ENCODE data around the gene MYO1B. TPM values are rescaled to one million over a fixed set of nuclear protein-coding genes. Genes with fewer than 3 reads are reported as not detected.

Gene MYO1B
- total RNA-seq, 3 donors from 2014 or later = 35.1 to 64.8 (median 54.6) TPM

DNA sequence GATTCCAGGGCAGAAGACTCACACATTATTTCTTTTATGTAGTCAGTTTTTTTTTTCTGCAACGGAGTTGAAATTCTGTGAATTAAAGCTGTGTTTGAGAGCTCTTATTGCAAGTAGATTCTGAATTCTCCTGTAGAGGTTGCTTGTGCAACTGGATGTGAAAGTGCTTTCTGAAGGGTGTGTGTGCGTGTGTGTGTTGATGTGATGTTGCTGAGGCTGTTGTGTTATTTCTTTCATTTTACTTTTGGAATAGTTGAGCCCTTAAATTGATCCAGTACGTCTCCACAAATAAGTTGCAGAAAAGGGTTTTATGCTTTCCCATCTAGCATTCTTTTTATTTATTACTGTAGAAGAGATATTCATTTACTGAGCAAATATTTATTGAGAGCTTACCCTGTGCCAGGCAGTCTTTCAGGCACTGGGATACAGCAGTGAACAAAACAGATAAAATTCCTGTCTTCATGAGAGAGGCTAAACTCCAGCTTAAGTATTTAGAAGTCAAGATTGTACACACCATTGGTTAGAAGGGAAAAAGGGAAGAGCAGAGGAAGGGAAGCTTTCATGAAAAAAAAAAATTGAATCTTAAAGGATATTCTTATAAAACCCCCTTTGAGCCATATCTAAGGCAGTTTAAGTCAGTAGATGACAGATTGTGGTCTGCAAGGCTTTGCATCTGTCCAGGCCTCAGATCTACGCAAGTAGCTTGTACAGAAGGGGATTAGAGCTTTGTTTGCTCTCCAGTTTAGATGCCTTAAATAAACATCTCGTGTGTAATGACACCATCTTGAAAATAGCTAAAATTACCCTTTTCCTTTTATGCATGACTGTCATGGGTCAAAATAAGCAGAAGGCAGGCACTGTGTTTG lies 58.2 kb downstream of the MYO1B start:
- DNase-seq (no peak), ATAC-seq (no peak)
- H3K36me3 ChIP-seq (ENCODE audit: low read depth) = no peaks in the 10 kb centered on the region
- no peak overlapping the region for H3K4me3 ChIP-seq
- peaks cover 14% of the 10 kb centered on the region for H3K4me1 ChIP-seq (ENCODE audit: low read depth)
- intact Hi-C loops (cut with DNase I, micrococcal nuclease) = no loop called here
- TF ChIP-seq, protein P1, sequence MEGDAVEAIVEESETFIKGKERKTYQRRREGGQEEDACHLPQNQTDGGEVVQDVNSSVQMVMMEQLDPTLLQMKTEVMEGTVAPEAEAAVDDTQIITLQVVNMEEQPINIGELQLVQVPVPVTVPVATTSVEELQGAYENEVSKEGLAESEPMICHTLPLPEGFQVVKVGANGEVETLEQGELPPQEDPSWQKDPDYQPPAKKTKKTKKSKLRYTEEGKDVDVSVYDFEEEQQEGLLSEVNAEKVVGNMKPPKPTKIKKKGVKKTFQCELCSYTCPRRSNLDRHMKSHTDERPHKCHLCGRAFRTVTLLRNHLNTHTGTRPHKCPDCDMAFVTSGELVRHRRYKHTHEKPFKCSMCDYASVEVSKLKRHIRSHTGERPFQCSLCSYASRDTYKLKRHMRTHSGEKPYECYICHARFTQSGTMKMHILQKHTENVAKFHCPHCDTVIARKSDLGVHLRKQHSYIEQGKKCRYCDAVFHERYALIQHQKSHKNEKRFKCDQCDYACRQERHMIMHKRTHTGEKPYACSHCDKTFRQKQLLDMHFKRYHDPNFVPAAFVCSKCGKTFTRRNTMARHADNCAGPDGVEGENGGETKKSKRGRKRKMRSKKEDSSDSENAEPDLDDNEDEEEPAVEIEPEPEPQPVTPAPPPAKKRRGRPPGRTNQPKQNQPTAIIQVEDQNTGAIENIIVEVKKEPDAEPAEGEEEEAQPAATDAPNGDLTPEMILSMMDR (IDR thresholded peaks at IDR 0.05) = no peak
- H3K9me3 ChIP-seq = no peaks in the 10 kb centered on the region

DNA sequence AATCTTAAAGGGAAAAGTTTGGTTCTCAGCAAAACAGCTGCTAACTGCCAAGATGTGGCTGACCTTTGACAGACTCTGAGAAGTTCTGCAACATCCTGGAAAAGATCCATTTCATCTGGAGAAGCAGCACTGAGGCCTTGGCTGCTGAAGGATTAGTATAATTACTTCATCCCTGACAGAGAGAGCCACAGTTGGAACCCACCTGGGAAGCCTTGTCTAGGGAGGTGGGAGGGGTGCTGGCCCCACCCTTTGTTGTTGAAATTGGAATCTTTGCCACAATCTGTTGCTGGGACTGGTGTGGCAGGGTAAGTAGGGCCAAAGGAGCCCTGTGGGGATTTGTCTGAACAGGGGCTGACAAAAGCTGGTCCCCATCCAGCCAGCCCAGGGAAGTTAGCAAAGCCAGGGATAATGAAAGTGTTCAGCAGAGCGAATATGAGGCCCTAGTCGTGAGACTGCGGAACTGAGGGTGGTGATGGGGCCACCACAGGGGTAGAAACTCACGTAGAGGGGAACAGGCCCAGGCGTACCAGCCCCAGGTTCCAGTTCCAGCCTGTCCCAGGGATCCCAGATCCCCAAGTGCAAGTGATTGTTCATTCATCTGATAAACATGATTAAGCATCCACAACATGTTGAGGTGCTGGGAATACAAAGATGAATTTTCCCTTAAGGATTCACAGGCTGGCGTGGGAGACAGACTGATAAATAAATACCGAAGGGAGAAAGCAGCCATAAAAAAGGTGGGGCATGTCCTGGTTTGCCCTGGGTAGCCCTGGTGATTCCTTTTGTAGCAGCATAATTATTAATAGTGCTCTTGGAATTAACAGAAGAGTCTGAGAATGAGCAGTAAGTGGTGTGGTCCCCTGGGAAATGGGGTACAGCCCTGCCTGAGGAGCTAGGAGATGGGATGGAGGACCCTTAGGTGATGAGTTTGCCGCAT lies 60.0 kb downstream of the MYO1B start:
- H3K36me3 ChIP-seq (ENCODE audit: low read depth) = no peaks in the 10 kb centered on the region
- intact Hi-C loops (cut with DNase I, micrococcal nuclease) = no loop called here
- DNase-seq (peak; percentile 42 to 46 (median 42)), ATAC-seq (peak; percentile 59)
- H3K4me1 ChIP-seq (ENCODE audit: low read depth) = peaks cover 14% of the 10 kb centered on the region
- TF ChIP-seq, protein P1 (IDR thresholded peaks at IDR 0.05) = no peak
- no peaks in the 10 kb centered on the region for H3K9me3 ChIP-seq
- no peak overlapping the region for H3K4me3 ChIP-seq

DNA sequence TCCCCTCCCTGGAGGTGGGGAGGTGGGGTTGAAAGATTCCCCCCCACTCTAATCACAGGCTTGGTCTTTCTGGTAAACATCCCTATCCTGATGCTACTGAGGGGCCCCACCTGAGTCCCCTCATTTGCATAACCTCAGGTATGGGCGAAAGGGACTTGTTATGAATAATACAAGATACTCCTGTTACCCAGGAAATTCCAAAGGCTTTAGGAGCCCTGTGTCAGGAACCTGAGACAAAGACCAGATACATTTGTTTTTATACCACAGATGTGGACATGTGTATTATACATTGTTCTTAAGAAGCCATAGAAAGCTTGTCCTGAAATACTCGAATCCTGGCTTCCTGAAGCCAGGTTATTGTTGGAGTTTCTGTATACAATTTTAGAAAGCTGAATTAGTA lies 62.8 kb downstream of the MYO1B start:
- no peaks in the 10 kb centered on the region for H3K36me3 ChIP-seq (ENCODE audit: low read depth)
- peaks cover 14% of the 10 kb centered on the region for H3K4me1 ChIP-seq (ENCODE audit: low read depth)
- TF ChIP-seq, protein P1 (IDR thresholded peaks at IDR 0.05) = no peak
- no peak for ATAC-seq
- no peaks in the 10 kb centered on the region for H3K9me3 ChIP-seq
- no peak overlapping the region for H3K4me3 ChIP-seq
- DNase-seq = no peak
- intact Hi-C loops (cut with DNase I, micrococcal nuclease) = no loop called here

DNA sequence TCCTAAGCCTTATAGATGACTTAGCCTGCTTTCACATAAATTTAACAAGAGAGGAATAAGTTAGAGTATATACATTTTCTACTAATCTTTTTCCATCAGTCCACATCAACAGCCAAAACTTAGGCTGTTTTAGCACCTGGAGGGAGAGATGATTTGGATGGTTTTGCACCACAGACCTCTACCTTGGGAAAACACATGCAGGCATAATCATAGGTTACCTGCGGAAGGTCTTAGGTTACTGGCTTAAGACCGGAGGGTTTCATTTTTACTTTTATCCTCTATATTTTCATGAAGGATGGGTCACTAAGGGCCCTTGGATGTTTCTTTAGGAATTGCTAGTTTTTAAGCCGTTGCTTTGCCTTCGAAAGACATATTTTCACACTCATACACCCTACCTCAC lies 66.0 kb downstream of the MYO1B start:
- DNase-seq = no peak
- no peak overlapping the region for H3K4me3 ChIP-seq
- no peaks in the 10 kb centered on the region for H3K36me3 ChIP-seq (ENCODE audit: low read depth)
- TF ChIP-seq, protein P1 (IDR thresholded peaks at IDR 0.05) = no peak
- no peak for ATAC-seq
- intact Hi-C loops (cut with DNase I, micrococcal nuclease) = loop anchor here in 1 of 2 donors (10.0 kb wide), 1 partner anchor 136 kb away; no protein-coding TSS in a partner anchor
- no peaks in the 10 kb centered on the region for H3K4me1 ChIP-seq (ENCODE audit: low read depth)
- H3K9me3 ChIP-seq = no peaks in the 10 kb centered on the region

DNA sequence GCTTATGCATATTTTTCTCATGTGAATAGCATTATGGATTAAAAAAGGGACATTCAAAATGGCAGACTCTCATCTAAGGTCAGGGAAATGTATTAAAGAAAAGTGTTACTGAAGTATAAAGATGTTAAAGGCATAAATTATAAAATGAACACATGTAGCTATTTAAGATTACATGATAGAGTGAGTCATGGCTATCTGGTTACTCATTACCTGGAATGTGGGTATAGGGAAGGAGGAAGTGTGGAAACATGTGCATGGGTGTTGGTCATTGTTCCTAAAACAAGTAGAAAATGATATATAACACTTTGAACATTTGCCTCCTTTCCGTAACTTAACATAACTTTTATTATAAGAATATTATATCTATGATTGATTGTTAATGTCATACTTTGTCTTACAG lies 66.4 kb downstream of the MYO1B start:
- no peak overlapping the region for H3K4me3 ChIP-seq
- DNase-seq (peak in 1 of 3 donors; percentile 66), ATAC-seq (peak; percentile 99)
- TF ChIP-seq, protein P1 (IDR thresholded peaks at IDR 0.05) = no peak
- H3K4me1 ChIP-seq (ENCODE audit: low read depth) = no peaks in the 10 kb centered on the region
- no peaks in the 10 kb centered on the region for H3K9me3 ChIP-seq
- intact Hi-C loops (cut with DNase I, micrococcal nuclease) = loop anchor here in 1 of 2 donors (10.0 kb wide), 1 partner anchor 137 kb away; no protein-coding TSS in a partner anchor
- no peaks in the 10 kb centered on the region for H3K36me3 ChIP-seq (ENCODE audit: low read depth)

All from mucosa of descending colon (tissue), 3 donors.